ENCODE data around the gene C11orf42.

GRCh38 chr11:6223854-6224253, 18.5 kb downstream of the C11orf42 start:
- TF ChIP-seq MAX (IDR thresholded peaks at IDR 0.05; ENCODE audit: low read depth, low read length) (no peak), CTCF (IDR thresholded peaks at IDR 0.05; ENCODE audit: low read depth, low read length) (no peak), POLR2A (IDR thresholded peaks at IDR 0.05; ENCODE audit: extremely low read depth, insufficient read length) (no peak), MYC (IDR thresholded peaks at IDR 0.05; ENCODE audit: low read depth, low read length) (no peak)
